Embryonic facial prominence (tissue), 1 donor: ENCODE data around the gene MEIOSIN.
"Not testable (repeated sequence)": the region's sequence is repeated elsewhere in the genome, so short reads cannot be mapped to it uniquely, and the experiment has no call there.

Source experiments
- DNase-seq: peaks from one replicate; pipeline ENCODE4 v3.0.0-alpha.2; 2016; ENCODE audit errors: extremely low spot score

Gene MEIOSIN

GRCh38 chr19:45780448-45781213 lies 47.4 kb downstream of the MEIOSIN start:
- no peak for DNase-seq

- DNase-seq = no peak
Observed at GRCh38 chr19:45781214-45782161, 48.2 kb downstream of the MEIOSIN start.

DNA sequence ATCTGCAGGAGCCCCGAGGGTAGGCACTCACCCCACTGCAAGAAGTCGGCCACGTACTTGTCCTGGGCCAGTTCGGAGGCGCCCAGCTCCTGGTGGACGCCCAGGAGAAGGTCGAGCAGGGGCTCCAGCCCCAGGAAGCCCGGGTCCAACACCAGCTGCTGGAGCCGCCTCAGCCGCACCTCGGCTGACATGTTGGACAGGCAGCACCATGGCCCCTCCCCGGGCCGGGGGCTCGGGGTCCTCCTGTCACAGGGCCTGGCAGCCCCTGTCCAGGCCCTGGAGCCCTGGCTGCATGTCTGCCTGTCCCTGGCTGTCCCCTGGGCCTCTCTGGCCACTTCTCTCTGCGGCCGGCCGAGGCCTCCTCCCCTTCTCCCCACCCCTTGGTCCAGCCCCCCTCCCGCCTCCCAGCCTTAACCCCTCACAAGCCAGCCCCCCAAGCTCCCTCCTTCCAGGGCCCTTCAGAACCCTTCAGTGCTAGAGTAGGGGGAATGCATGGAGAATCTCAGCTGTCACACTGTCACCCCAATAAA lies 49.0 kb downstream of the MEIOSIN start, which contains the start of gene DMPK:
Gene DMPK, minus strand, starts transcription at position 329 of the 530 bp plus-strand sequence. Its CDS starts 138 bp downstream, at position 191.
- DNase-seq = no peak

GRCh38 chr19:45782820-45783785 lies 49.9 kb downstream of the MEIOSIN start:
- DNase-seq = no peak

DNA sequence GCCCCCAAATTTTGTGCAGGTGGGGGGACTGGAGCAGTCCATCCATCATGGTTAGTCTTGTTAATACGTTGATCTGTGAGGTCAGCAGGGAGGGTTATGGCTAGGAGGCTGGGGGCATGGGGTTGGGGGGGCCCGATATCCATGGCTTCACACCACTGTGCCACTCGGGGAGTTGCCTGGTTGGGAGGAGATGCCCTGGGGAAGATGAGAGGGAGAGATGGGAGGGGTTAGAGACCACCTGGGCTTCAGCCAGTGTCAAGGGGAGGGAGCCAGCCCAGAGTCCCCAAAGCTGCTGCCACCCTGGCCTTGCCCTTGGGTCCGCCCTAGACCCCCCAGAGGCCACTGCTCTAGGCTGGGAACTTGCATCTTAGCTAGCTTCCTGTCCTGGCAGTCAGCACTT lies 50.9 kb downstream of the MEIOSIN start:
- no peak for DNase-seq

DNA sequence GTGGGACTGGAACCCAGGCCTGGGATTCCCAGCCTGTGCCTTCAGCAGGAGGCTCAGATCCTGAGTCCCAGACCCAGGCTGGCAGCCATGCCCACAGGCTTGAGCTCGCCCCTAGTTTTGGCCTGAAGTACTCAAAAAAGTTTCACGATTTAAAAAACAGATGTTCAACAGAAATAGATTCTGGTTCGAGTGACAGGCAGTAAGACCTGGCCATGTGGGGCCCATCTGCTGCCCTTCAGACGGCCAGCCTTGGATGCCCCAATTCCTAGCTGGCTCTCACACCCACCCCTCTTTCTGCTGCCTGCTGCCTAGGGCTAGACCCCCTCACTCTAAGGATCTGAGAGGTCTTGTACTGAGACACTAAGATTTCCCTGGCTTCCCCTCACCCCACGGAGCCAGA lies 51.9 kb downstream of the MEIOSIN start:
- DNase-seq = no peak

DNA sequence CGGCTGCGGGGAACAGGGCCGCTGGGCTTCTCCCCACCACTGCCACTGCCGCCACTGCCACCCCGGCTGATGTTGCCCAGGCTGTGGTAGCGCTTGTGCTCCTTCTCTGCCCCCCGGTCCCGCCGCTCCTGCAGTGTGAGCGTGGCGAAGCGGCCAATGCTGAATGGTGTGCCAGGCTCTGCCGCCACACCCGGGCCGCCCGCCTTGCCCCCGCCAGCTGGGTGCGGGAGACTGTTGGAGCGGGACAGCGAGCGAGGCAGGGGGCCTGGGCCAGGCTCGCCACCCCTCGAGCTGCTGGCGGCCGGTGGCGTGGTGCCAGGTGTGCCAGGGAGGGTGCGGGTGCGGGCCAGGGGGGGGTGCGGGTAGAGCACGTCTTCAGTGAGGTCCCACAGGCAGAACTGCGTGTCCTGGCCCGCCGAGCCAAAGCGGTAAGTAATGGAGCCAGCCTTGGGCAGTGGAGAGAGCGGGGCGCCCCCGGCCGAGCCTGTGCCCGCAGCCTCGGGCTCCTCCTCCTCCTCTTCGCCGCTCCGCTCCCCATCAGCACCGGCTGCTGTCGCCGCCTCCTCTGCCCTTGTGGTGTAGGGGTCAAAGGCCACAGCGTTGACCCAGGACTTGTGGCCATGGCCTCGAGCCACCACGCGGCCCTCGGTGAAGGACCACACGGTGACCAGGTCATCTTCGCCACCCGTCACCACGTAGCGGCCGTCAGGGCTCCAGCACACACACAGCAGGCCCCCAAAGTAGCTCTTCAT lies 52.7 kb downstream of the MEIOSIN start:
- no peak for DNase-seq

GRCh38 chr19:45786533-45786894 lies 53.3 kb downstream of the MEIOSIN start:
- no peak for DNase-seq

DNA sequence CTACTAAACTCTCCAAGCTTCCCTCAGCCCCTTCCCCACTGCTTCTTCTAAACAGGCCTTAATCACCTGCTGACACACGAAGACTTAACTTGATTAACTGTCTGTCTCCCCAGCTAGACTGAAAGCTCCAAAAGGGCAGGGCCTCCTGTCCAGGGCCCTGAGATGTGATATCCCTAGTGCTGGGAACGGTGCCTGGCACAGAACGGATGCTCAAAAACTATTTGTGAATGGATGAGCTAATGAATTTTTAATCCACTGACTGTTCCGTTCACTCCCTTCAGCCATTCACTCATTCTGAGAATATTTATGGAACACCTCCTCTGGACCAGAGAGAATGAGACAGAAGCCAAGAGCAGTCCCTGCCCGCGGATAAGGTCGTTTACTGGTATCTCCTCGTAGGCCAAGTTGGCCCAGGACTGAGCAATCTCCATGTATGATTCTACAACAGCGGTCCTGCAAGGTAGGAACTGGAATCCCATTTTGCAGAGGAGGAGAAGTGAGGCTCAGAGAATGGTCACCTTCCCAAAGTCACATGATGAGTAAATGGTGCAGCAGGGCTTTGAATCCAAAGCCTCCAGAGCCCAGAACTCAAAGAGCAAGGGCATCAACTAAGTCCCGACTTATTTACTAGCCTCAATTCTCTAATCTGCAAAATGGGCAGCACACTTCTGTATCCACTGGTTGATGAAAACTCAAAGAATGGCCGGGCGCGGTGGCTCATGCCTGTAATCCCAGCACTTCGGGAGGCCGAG lies 56.0 kb downstream of the MEIOSIN start:
- DNase-seq = no peak

DNA sequence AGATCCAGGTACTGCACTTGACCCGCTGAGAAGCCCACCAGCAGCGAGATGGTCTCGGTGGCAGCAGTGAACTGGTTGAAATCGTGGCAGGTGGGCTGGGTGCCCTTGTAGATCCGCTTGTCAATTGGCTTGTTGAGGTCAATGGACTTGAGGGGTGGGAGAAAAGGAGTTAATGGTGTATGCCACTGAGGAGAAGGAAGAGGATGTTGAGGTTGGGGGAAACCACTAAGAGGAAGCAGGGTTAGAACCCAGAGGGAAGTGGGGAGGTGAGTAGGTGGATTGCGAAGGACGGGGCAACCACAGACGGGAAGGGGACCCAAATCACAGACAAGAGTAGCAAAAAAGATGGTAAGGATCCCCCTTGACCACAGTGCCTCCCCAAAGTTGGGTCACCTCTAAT lies 57.7 kb downstream of the MEIOSIN start:
- DNase-seq = no peak

DNA sequence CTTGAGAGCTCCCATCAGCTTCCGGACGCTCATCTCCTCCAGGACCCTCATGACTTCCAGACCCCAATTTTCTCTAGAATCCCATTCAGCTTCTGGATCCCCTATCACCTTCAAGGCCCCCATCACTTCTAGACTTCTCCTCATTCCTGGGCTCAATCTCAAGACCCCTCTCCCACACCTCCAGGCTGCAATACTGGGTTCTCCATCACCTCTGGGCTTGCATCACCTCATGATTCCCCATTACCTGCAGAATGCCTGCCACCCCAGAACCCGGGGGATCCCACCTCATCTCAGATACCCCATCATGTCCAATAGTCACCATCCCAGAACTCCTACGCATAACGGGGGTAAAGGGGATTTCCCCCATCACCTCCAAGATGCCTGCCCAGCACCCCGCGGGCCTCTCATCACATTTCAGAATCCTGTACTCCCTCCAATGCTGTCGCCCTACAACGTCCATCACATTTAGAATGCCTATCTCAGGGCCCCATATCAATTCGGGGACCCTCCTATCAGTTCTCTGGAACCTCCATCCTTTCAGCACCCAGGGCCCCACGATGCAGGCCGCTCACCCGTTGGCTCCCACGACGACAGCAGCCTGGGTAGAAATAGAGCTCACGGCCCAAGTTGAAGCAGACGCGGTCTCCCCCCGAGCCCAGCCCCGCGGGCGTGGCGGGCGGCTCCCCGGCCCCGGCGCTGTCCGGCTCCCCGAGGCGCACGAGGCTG lies 58.7 kb downstream of the MEIOSIN start:
- DNase-seq = no peak

DNA sequence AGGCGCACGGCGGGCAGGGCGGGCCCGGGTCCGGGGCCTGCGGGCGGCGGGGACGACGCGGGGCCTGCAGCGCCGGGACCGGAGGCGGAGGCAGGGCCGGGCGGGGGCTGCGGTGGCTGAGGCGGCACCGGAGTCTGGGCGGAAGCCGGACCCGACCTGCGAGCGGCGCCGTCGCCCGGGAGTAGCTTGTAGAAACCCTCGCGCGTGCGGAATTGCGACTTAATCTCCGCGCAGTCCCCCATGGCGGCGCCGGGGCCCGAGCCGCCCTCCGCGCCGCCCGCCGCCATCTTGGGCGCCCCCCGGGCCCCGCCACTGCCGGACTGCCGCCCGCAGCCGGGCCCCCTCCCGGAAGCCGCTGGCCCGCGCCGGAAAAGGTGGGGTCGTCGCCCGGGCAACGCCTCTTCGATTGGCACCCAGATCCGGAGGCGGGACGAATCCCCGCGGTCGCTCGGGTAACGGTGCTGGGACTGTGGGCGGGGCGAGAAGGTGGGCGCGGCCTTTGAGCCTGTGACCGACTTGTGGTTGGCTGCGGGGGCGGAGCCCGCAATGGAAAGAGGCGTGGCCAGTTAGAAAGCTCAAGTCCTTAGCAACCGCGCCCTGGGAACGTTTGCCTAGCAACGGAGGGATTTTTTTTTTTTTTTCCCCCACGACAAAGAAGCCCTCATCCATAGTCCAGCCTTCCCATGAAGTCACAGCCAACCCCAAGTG lies 59.4 kb downstream of the MEIOSIN start, which contains the start of gene DMWD:
Gene DMWD, minus strand, starts transcription at position 376 of the 708 bp plus-strand sequence. Its CDS starts 89 bp downstream, at position 287.
- DNase-seq = peak; percentile 97

- DNase-seq = no peak
Observed at GRCh38 chr19:45793178-45793564, 59.9 kb downstream of the MEIOSIN start.

- DNase-seq = no peak
Observed at GRCh38 chr19:45793876-45794275, 60.6 kb downstream of the MEIOSIN start.

GRCh38 chr19:45794627-45795026 lies 61.4 kb downstream of the MEIOSIN start:
- no peak for DNase-seq

- peak; percentile 37 for DNase-seq
Observed at GRCh38 chr19:45798995-45799517, 65.8 kb downstream of the MEIOSIN start.

DNA sequence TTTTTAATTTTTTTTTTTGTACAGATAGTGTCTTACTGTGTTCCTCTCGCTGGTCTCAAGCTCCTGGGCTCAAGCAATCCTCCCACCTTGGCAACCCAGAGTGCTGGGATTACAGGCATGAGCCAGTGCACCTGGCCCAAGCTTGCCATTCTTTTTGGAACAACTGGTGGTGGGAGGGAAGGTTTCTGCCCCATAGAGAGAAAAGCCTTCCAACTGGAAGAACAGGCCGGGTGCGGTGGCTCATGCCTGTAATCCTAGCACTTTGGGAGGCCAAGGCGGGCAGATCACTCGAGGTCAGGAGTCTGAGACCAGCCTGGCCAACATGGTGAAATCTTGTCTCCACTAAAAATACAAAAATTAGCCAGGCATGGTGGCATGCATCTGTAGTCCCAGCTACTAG lies 66.3 kb downstream of the MEIOSIN start:
- DNase-seq = not testable (repeated sequence)

DNA sequence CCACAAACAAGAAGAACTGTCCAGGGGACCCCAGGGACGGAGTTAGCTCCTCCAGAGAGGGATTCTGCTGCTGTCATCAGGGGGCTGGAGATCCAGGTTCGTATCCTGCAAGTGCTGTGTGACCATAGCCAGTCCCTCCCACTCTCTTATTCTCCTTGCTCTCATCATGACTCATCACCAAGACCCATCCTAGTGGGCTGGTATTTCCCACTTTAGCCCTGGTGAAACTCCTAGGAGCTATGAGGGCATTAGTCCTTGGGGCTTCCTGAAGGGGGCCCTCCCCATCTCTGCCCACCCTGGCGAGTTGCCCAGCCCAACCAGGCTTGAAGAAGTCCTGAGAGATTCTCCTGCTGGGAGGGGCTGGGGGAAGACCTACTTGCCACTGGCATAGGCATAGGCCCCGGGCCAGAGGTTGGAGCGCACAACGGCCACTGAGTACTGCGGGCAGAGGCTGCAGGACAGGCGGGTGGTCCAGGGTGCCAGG lies 66.9 kb downstream of the MEIOSIN start:
- no peak for DNase-seq
